HG02885 (cell line): Measurements from ENCODE around the gene PCDH8.

ENCODE experiments used
- ATAC-seq: cut with Tn5 transposase; IDR thresholded peaks from one replicate; pipeline ENCODE4 v1.9.1; 2021; ENCODE audit warnings: mild to moderate bottlenecking; ENCODE audit not compliant: unreplicated experiment, poor library complexity

PCDH8 gene, protein sequence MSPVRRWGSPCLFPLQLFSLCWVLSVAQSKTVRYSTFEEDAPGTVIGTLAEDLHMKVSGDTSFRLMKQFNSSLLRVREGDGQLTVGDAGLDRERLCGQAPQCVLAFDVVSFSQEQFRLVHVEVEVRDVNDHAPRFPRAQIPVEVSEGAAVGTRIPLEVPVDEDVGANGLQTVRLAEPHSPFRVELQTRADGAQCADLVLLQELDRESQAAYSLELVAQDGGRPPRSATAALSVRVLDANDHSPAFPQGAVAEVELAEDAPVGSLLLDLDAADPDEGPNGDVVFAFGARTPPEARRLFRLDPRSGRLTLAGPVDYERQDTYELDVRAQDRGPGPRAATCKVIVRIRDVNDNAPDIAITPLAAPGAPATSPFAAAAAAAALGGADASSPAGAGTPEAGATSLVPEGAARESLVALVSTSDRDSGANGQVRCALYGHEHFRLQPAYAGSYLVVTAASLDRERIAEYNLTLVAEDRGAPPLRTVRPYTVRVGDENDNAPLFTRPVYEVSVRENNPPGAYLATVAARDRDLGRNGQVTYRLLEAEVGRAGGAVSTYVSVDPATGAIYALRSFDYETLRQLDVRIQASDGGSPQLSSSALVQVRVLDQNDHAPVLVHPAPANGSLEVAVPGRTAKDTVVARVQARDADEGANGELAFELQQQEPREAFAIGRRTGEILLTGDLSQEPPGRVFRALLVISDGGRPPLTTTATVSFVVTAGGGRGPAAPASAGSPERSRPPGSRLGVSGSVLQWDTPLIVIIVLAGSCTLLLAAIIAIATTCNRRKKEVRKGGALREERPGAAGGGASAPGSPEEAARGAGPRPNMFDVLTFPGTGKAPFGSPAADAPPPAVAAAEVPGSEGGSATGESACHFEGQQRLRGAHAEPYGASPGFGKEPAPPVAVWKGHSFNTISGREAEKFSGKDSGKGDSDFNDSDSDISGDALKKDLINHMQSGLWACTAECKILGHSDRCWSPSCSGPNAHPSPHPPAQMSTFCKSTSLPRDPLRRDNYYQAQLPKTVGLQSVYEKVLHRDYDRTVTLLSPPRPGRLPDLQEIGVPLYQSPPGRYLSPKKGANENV

DNA sequence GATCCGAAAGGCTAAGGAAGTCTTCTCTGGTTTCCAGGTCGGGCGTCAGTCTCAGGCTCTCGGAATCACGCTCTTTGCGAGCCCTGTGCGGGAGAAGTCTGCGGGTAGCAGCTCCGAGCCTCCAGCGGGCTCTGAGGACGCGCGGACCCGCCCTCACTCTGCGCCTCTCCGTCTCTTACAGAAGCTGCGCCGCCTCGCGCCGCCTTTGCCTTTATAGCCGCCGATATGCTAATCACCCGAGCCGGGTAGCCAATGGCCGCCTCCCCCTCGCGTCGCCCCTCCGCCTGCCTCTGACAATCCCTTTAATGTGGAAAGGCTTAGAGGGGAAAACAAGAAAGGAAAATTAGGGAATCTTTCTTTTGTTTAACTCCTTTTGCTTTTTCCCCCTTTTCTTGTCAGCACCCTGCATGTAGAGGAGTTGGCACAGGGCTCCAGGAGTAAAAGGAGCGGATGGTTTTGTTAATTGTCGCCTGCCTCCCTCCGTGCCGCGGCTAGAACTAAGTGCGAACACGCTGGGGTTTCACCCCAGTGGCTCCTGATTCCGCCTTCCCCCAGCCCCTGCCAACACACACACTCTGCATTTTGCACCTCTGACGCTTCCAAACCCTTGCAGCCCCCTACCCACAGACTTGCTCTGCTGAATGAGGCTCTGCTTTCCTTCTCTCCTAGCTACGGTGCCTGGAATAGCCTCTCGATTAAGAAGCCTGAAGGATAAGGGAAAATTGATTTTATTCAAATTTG lies at the start of gene PCDH8:
PCDH8 (minus strand) TSS at position 186 of the 741 bp plus-strand sequence. CDS start 204 bp downstream, outside the sequence.
- ATAC-seq = no peak

GRCh38 chr13:52896827-52897659 lies 48.6 kb upstream of the PCDH8 start:
- ATAC-seq = peak; percentile 57

DNA sequence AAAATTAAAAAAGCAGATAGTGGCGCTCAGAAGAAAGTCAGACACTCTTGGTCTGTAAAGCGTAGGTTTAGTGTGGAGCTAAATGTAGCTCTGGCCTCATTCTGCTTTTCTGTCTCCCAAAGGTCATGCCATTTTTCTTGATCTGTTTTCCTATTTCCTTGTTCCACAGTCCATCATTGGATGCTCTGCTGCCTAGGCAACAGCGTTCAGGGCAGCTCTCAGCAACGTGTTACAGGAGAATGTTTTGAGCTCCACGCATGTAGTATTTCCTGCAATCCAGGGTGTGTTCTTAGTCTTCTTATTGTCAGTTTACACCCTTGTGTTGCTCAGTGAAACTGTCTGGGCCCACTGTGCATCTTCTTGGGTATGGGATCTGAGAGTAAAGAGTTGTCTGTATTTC lies 46.0 kb upstream of the PCDH8 start:
- no peak for ATAC-seq

DNA sequence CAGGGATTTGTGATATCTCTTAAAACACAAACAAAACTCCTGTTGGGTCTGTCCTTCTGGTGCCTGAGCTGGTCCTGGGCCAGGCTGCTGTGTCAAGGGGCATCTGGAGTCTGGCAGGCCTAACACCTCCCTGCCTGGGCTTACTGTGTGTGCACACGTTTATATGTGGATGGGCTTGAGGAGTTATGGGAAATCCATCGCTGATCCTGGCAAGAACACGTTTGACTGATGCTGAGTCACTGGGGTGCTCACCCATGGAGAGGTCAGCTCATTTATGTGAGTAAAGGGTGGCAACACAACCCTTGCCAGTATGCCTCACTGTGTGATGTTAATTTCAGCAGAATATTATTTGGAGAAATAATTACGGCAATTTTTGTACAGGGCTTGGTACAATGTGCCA lies 44.5 kb upstream of the PCDH8 start:
- no peak for ATAC-seq

GRCh38 chr13:52891706-52892105 lies 43.3 kb upstream of the PCDH8 start:
- no peak for ATAC-seq

DNA sequence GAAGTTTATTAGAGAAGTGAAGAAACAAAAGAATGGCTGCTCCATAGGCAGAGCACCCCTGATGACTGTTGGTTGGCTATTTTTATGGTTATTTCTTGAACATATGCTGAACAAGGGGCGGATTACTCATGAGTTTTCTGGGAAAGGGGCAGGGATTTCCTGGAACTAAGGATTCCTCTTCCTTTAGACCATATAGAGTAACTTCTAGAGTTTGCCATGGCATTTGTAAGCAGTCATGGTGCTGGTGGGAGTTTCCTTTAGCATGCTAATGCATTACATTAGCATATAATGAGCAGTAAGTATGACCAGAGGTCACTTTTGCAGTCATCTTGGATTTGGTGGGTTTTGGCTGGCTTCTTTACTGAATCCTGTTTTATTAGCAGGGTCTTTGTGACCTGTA lies 38.7 kb upstream of the PCDH8 start:
- no peak for ATAC-seq

- ATAC-seq = no peak
Measured at GRCh38 chr13:52885141-52885540, 36.7 kb upstream of the PCDH8 start.

DNA sequence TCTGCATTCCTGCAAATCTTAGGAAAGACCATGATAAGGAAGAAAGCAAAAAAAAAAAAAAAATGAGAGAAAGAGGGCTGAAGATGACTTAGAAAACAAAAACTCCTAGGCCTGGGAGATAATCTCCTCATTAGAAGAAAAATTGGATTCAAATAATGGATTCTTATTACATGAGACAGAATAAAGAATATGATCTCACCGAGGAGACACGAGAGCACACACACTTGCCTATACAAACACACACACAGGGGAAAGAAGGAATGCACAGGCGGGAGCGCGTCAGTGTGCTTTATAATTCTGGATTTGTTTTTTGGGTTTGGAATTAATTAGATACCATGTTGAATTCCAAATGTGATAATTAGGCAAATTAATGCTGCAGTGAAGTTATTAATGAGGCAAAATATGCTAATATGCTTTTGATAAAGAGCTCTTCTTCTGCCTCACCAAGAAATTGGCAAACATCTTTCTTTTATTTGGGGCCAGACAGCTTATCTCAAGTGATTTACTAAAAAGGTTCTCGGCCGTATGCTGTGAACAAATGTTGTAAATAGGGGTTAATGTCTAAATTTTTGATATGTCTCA lies 36.1 kb upstream of the PCDH8 start:
- ATAC-seq = no peak

- no peak for ATAC-seq
Measured at GRCh38 chr13:52882785-52883184, 34.3 kb upstream of the PCDH8 start.

DNA sequence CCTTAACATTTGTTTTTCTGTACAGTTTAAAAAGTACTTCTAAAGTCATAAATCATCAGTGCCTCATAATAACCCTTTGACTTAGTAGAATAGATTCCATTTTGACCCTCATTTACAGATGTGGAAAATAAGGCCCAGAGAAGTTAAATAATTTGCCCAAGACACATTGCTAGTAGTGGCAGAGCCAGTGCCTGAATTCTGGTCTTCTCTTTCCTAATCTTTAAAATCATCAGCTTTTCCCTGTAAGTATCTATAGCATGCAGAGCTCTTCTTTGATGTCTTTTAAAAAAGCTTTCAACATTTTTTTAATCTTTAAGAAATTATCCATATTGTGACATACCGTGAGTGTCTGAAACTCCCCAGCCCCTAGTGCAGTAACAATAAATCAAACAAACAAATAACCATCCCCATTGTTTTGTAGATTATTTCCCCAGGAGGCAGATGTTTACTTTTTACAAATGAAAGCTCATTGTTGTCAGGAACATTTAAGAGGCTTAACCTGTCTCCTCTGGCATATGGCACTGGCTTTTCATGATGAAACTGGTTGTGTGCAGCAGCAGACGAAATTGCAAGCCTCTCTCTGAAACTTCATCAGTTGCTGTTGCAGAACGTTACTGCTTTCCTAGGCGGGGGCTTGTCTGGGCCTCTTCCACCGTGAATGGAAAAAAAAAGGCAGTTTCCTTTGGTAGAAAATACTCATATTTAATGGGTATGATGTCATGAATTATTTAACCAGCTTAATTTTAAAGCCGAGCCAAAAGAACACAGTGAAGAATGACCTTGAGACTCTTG lies 31.7 kb upstream of the PCDH8 start:
- no peak for ATAC-seq

- ATAC-seq = no peak
Measured at GRCh38 chr13:52878831-52879230, 30.4 kb upstream of the PCDH8 start.

DNA sequence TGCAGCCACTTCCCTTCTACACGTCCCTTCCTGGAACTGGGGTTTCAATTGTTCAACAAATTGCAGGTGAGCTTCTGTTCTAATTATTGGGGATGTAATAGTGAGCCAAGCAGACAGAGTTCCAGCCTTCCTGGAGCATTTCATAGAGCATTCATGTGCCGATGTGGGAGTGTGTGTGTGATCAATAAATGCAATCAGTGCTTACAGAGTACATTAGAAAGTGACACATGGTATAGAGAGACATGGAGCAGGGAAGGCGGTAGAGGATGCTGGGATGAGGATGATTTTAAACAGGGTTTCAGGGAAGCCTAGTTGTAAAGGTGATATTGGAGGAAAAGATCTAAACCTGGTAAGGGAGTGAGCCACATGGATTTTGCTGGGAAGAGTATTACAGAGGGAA lies 21.7 kb upstream of the PCDH8 start:
- ATAC-seq = no peak

- no peak for ATAC-seq
Measured at GRCh38 chr13:52869621-52870020, 21.2 kb upstream of the PCDH8 start.

- ATAC-seq = no peak
Measured at GRCh38 chr13:52869050-52869449, 20.6 kb upstream of the PCDH8 start.

GRCh38 chr13:52868190-52868589 lies 19.8 kb upstream of the PCDH8 start:
- ATAC-seq = no peak

DNA sequence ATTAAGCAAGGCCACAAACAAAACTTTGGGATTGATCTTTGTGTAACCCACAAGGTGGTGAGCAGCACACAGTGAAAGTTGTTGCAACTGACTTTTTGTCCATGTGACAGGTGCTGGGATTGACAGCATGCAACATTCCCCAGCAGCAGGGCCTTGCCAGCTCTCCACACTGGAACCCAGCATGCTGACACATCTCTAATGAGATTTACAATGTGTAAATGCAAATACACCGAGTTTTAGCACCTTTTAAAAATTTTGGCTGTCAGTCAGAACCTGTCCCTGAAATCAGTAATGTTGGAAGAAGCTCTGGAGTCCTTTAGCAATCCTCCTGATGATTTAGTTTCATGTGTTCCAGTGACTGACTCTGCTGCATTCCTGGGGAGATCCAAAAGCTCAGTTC lies 16.5 kb upstream of the PCDH8 start:
- ATAC-seq = no peak

DNA sequence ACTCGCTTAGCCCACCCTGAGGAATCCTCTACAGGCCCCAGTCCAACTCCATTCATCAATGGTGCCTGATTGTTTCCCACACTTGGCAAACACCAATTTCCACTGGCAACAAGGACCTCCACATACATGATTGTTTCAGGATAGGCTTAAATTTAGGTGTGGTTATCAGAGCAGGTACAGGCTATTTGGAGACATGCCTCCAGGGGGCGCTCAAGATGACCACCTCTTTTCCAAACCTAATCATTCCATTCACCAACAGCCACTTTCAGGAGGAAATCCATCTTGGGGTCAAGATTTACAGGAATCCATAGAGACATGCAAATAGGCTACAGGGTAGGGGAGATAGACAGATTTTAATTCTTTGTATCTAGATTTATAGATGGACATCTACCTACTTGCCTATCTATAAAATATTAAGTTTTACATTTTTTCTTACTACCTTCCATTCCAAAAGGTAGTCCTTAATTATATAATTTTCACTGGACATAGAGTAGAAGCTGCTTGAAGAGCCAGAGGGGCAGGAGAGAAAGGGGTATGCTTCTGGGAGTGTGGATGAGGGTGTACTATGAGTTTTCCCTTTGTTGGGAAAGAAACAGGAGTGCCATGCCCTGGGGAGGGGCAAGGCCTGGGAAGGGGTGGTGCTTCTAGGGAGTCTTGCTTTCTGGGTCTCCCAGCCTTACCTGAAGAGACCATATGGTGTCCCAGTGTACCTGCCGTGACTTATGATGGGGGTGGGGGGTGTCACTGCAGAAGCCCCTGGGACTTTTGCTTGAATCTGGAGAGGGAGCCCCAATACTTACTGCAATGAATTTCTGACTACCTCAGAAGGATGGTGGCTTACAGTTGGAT lies 14.1 kb upstream of the PCDH8 start:
- ATAC-seq = peak; percentile 64
